Measurements from ENCODE around the gene ISCA1. TPM values are rescaled to one million over a fixed set of nuclear protein-coding genes. Genes with fewer than 3 reads are reported as not detected.
"Not testable (repeated sequence)": the region's sequence is repeated elsewhere in the genome, so short reads cannot be mapped to it uniquely, and the experiment has no call there.

Gene ISCA1
- total and polyA plus RNA-seq, 4 donors: 62.3 to 89.1 (median 70.6) TPM

- no peak overlapping the region for H3K27ac ChIP-seq (ENCODE audit: low read depth, low read length)
- no peaks in the 10 kb centered on the region for H3K4me1 ChIP-seq (ENCODE audit: control insufficient read depth, insufficient read depth, low read length)
- no CpG with 5 or more reads among the region's 4 CpGs for WGBS (ENCODE audit: insufficient coverage)
- peaks cover 10% of the 10 kb centered on the region for H3K36me3 ChIP-seq (ENCODE audit: control insufficient read depth, insufficient read depth, low read length)
- DNase-seq (ENCODE audit: low read depth in 4 of 6, low spot score in 6 of 6): no peak
- no peaks in the 10 kb centered on the region for H3K9me3 ChIP-seq (ENCODE audit: control insufficient read depth, insufficient read depth, low read length)
- no peak overlapping the region for H3K4me3 ChIP-seq (ENCODE audit: low read depth, low read length)
- H3K27me3 ChIP-seq (ENCODE audit: control insufficient read depth, insufficient read depth, low read length): no peaks in the 10 kb centered on the region
Measured at GRCh38 chr9:86318187-86318586, 35.8 kb upstream of the ISCA1 start.

- Histone ChIP-seq H3K4me1 (ENCODE audit: control insufficient read depth, insufficient read depth, low read length) (no peaks in the 10 kb centered on the region), H3K9me3 (ENCODE audit: control insufficient read depth, insufficient read depth, low read length) (no peaks in the 10 kb centered on the region), H3K27ac (ENCODE audit: low read depth, low read length) (no peak overlapping the region), H3K36me3 (ENCODE audit: control insufficient read depth, insufficient read depth, low read length) (peaks cover 15% of the 10 kb centered on the region), H3K27me3 (ENCODE audit: control insufficient read depth, insufficient read depth, low read length) (no peaks in the 10 kb centered on the region), H3K4me3 (ENCODE audit: low read depth, low read length) (no peak overlapping the region)
- DNase-seq (ENCODE audit: low read depth in 4 of 6, low spot score in 6 of 6): no peak
- no CpG with 5 or more reads among the region's 2 CpGs for WGBS (ENCODE audit: insufficient coverage)
Measured at GRCh38 chr9:86315078-86315477, 32.7 kb upstream of the ISCA1 start.

GRCh38 chr9:86312959-86313358 lies 30.6 kb upstream of the ISCA1 start:
- H3K4me1 ChIP-seq (ENCODE audit: control insufficient read depth, insufficient read depth, low read length); DNase-seq (ENCODE audit: low read depth in 4 of 6, low spot score in 6 of 6); H3K27ac ChIP-seq (ENCODE audit: low read depth, low read length); H3K9me3 ChIP-seq (ENCODE audit: control insufficient read depth, insufficient read depth, low read length); H3K4me3 ChIP-seq (ENCODE audit: low read depth, low read length); H3K27me3 ChIP-seq (ENCODE audit: control insufficient read depth, insufficient read depth, low read length): not testable (repeated sequence)
- WGBS (ENCODE audit: insufficient coverage): no CpG with 5 or more reads among the region's 2 CpGs
- peaks cover 18% of the 10 kb centered on the region for H3K36me3 ChIP-seq (ENCODE audit: control insufficient read depth, insufficient read depth, low read length)

- WGBS (ENCODE audit: insufficient coverage): no CpG with 5 or more reads among the region's 1 CpG
- H3K27ac ChIP-seq (ENCODE audit: low read depth, low read length): no peak overlapping the region
- peaks cover 24% of the 10 kb centered on the region for H3K36me3 ChIP-seq (ENCODE audit: control insufficient read depth, insufficient read depth, low read length)
- no peak overlapping the region for H3K4me3 ChIP-seq (ENCODE audit: low read depth, low read length)
- no peaks in the 10 kb centered on the region for H3K27me3 ChIP-seq (ENCODE audit: control insufficient read depth, insufficient read depth, low read length)
- no peak for DNase-seq (ENCODE audit: low read depth in 4 of 6, low spot score in 6 of 6)
- H3K4me1 ChIP-seq (ENCODE audit: control insufficient read depth, insufficient read depth, low read length): no peaks in the 10 kb centered on the region
- H3K9me3 ChIP-seq (ENCODE audit: control insufficient read depth, insufficient read depth, low read length): no peaks in the 10 kb centered on the region
Measured at GRCh38 chr9:86308687-86309086, 26.3 kb upstream of the ISCA1 start.

GRCh38 chr9:86304236-86304730 lies 21.9 kb upstream of the ISCA1 start:
- 100% methylated on average over 1 of the region's 3 CpGs for WGBS (ENCODE audit: insufficient coverage)
- Histone ChIP-seq H3K27ac (ENCODE audit: low read depth, low read length) (no peak overlapping the region), H3K4me3 (ENCODE audit: low read depth, low read length) (no peak overlapping the region), H3K27me3 (ENCODE audit: control insufficient read depth, insufficient read depth, low read length) (no peaks in the 10 kb centered on the region), H3K9me3 (ENCODE audit: control insufficient read depth, insufficient read depth, low read length) (no peaks in the 10 kb centered on the region), H3K36me3 (ENCODE audit: control insufficient read depth, insufficient read depth, low read length) (peaks cover 17% of the 10 kb centered on the region), H3K4me1 (ENCODE audit: control insufficient read depth, insufficient read depth, low read length) (no peaks in the 10 kb centered on the region)
- no peak for DNase-seq (ENCODE audit: low read depth in 4 of 6, low spot score in 6 of 6)

GRCh38 chr9:86303316-86303975 lies 21.1 kb upstream of the ISCA1 start:
- no peak overlapping the region for H3K4me3 ChIP-seq (ENCODE audit: low read depth, low read length)
- H3K9me3 ChIP-seq (ENCODE audit: control insufficient read depth, insufficient read depth, low read length): no peaks in the 10 kb centered on the region
- peaks cover 22% of the 10 kb centered on the region for H3K36me3 ChIP-seq (ENCODE audit: control insufficient read depth, insufficient read depth, low read length)
- no peak overlapping the region for H3K27ac ChIP-seq (ENCODE audit: low read depth, low read length)
- H3K4me1 ChIP-seq (ENCODE audit: control insufficient read depth, insufficient read depth, low read length): no peaks in the 10 kb centered on the region
- WGBS (ENCODE audit: insufficient coverage): no CpG with 5 or more reads among the region's 4 CpGs
- no peak for DNase-seq (ENCODE audit: low read depth in 4 of 6, low spot score in 6 of 6)
- H3K27me3 ChIP-seq (ENCODE audit: control insufficient read depth, insufficient read depth, low read length): no peaks in the 10 kb centered on the region

- Histone ChIP-seq H3K27ac (ENCODE audit: low read depth, low read length) (no peak overlapping the region), H3K9me3 (ENCODE audit: control insufficient read depth, insufficient read depth, low read length) (no peaks in the 10 kb centered on the region), H3K4me1 (ENCODE audit: control insufficient read depth, insufficient read depth, low read length) (no peaks in the 10 kb centered on the region), H3K27me3 (ENCODE audit: control insufficient read depth, insufficient read depth, low read length) (no peaks in the 10 kb centered on the region), H3K36me3 (ENCODE audit: control insufficient read depth, insufficient read depth, low read length) (peaks cover 19% of the 10 kb centered on the region), H3K4me3 (ENCODE audit: low read depth, low read length) (no peak overlapping the region)
- DNase-seq (ENCODE audit: low read depth in 4 of 6, low spot score in 6 of 6): peak in 2 of 6 donors; percentile 57 to 71
- WGBS (ENCODE audit: insufficient coverage): no CpG with 5 or more reads among the region's 1 CpG
Measured at GRCh38 chr9:86301686-86302085, 19.3 kb upstream of the ISCA1 start.

GRCh38 chr9:86300701-86301100 lies 18.4 kb upstream of the ISCA1 start:
- Histone ChIP-seq H3K4me3 (ENCODE audit: low read depth, low read length) (no peak overlapping the region), H3K4me1 (ENCODE audit: control insufficient read depth, insufficient read depth, low read length) (no peaks in the 10 kb centered on the region), H3K36me3 (ENCODE audit: control insufficient read depth, insufficient read depth, low read length) (peaks cover 16% of the 10 kb centered on the region), H3K27me3 (ENCODE audit: control insufficient read depth, insufficient read depth, low read length) (no peaks in the 10 kb centered on the region), H3K27ac (ENCODE audit: low read depth, low read length) (no peak overlapping the region), H3K9me3 (ENCODE audit: control insufficient read depth, insufficient read depth, low read length) (no peaks in the 10 kb centered on the region)
- whole genome bisulfite sequencing (ENCODE audit: insufficient coverage): 100% methylated on average over 2 of the region's 2 CpGs
- DNase-seq (ENCODE audit: low read depth in 4 of 6, low spot score in 6 of 6): no peak

- Histone ChIP-seq H3K9me3 (ENCODE audit: control insufficient read depth, insufficient read depth, low read length) (no peaks in the 10 kb centered on the region), H3K27me3 (ENCODE audit: control insufficient read depth, insufficient read depth, low read length) (no peaks in the 10 kb centered on the region), H3K4me1 (ENCODE audit: control insufficient read depth, insufficient read depth, low read length) (no peaks in the 10 kb centered on the region), H3K27ac (ENCODE audit: low read depth, low read length) (no peak overlapping the region), H3K36me3 (ENCODE audit: control insufficient read depth, insufficient read depth, low read length) (peaks cover 16% of the 10 kb centered on the region), H3K4me3 (ENCODE audit: low read depth, low read length) (no peak overlapping the region)
- no peak for DNase-seq (ENCODE audit: low read depth in 4 of 6, low spot score in 6 of 6)
- WGBS (ENCODE audit: insufficient coverage): 92% methylated on average over 10 of the region's 11 CpGs
Measured at GRCh38 chr9:86298873-86299272, 16.5 kb upstream of the ISCA1 start.

GRCh38 chr9:86290341-86290740 lies 8.0 kb upstream of the ISCA1 start:
- not testable (repeated sequence) for H3K27ac ChIP-seq (ENCODE audit: low read depth, low read length); H3K4me3 ChIP-seq (ENCODE audit: low read depth, low read length); H3K36me3 ChIP-seq (ENCODE audit: control insufficient read depth, insufficient read depth, low read length); H3K9me3 ChIP-seq (ENCODE audit: control insufficient read depth, insufficient read depth, low read length); H3K4me1 ChIP-seq (ENCODE audit: control insufficient read depth, insufficient read depth, low read length); DNase-seq (ENCODE audit: low read depth in 4 of 6, low spot score in 6 of 6); H3K27me3 ChIP-seq (ENCODE audit: control insufficient read depth, insufficient read depth, low read length)
- 83% methylated on average over 1 of the region's 6 CpGs for WGBS (ENCODE audit: insufficient coverage)
